H1 (cell line): ENCODE measurements around the gene TSNAXIP1. TPM values are rescaled to one million over a fixed set of nuclear protein-coding genes. Genes with fewer than 3 reads are reported as not detected.

ENCODE experiments used
- CTCF ChIA-PET: fragments of 300-600 bp; sonication (Branson Sonifier 250); formaldehyde crosslinking; loops from one replicate; lab custom pipeline; 2021; ENCODE audit not compliant: partially characterized antibody; lab: Charles Lee
- POLR2A ChIA-PET: fragments of 300-600 bp; sonication (Branson Sonifier 250); formaldehyde crosslinking; loops from one replicate; lab custom pipeline; 2021; ENCODE audit warnings: inconsistent platforms; ENCODE audit not compliant: partially characterized antibody; lab: Charles Lee
- DNase-seq, 2 experiments: peaks; one replicate each; pipeline versions ENCODE4 v3.0.0 to v3.0.0-alpha.2; 2010 to 2022; ENCODE audit warnings: low spot score in 2 of 2, low read depth in 1 of 2, mixed read lengths in 1 of 2
- FAIRE-seq: peaks from 2 replicates; lab custom pipeline; 2011; peaks lifted over from hg19 to GRCh38; lab: Jason Lieb, UNC
- H2AFZ ChIP-seq: 2 replicates; pipeline ENCODE4 v1.8.1; 2012; ENCODE audit warnings: low read length, inconsistent platforms
- H2AK5ac ChIP-seq: 2 replicates; pipeline ENCODE4 v1.6.1; 2013; ENCODE audit warnings: low read depth, low read length
- H2BK120ac ChIP-seq: replicated peaks from 2 replicates; pipeline ENCODE3; 2013; ENCODE audit warnings: low read depth, low read length, inconsistent platforms
- H2BK12ac ChIP-seq: 2 replicates; pipeline ENCODE4 v1.6.1; 2013; ENCODE audit warnings: low read depth, low read length
- H2BK15ac ChIP-seq: 2 replicates; pipeline ENCODE4 v1.6.1; 2013; ENCODE audit warnings: low read length
- H2BK20ac ChIP-seq: 2 replicates; pipeline ENCODE4 v1.6.1; 2013; ENCODE audit warnings: low read length
- H2BK5ac ChIP-seq: 2 replicates; pipeline ENCODE4 v1.6.1; 2013; ENCODE audit warnings: low read depth, low read length
- H3K14ac ChIP-seq: 2 replicates; pipeline ENCODE4 v1.6.1; 2013; ENCODE audit warnings: inconsistent platforms; ENCODE audit not compliant: insufficient read length
- H3K18ac ChIP-seq: 2 replicates; pipeline ENCODE4 v1.6.1; 2013; ENCODE audit warnings: low read length; ENCODE audit errors: extremely low read depth
- H3K23ac ChIP-seq: 2 replicates; pipeline ENCODE4 v1.6.1; 2013; ENCODE audit warnings: inconsistent platforms; ENCODE audit not compliant: insufficient read length
- H3K23me2 ChIP-seq: 2 replicates; pipeline ENCODE4 v1.6.1; 2013; ENCODE audit warnings: low read depth, low read length
- H3K27ac ChIP-seq: 2 replicates; pipeline ENCODE4 v1.6.1; 2011; ENCODE audit warnings: low read depth, low read length, inconsistent platforms
- H3K27me3 ChIP-seq, 4 experiments: replicated peaks in 1 of 4; 1 replicate in 1 of 4; 2 replicates in 3 of 4; pipeline versions ENCODE4 v1.6.1 to v1.8.1; 2011 to 2013; ENCODE audit warnings: low read length in 3 of 4, mild to moderate bottlenecking in 3 of 4, inconsistent platforms in 2 of 4, mixed read lengths in 2 of 4, moderate library complexity in 1 of 4; ENCODE audit not compliant: control insufficient read depth in 3 of 4, insufficient read depth in 3 of 4; ENCODE audit errors: extremely low read depth in 1 of 4
- H3K36me3 ChIP-seq, 4 experiments: 2 replicates each; pipeline versions ENCODE4 v1.6.1 to v1.8.1; 2011 to 2013; ENCODE audit warnings: mild to moderate bottlenecking in 4 of 4, low read length in 3 of 4, moderate library complexity in 2 of 4, control low read depth in 1 of 4, inconsistent platforms in 1 of 4; ENCODE audit not compliant: insufficient read depth in 4 of 4, control insufficient read depth in 2 of 4
- H3K4ac ChIP-seq: replicated peaks from 2 replicates; pipeline ENCODE3; 2013; ENCODE audit warnings: low read length, low read depth, mixed read lengths, inconsistent platforms; ENCODE audit not compliant: insufficient read length
- H3K4me1 ChIP-seq, 4 experiments: replicated peaks in 1 of 4; 1 replicate in 1 of 4; 2 replicates in 3 of 4; pipeline versions ENCODE4 v1.6.1 to v1.8.1; 2011 to 2013; ENCODE audit warnings: low read length in 3 of 4, inconsistent platforms in 2 of 4, mixed read lengths in 1 of 4; ENCODE audit not compliant: insufficient read depth in 4 of 4, control insufficient read depth in 3 of 4
- H3K4me2 ChIP-seq, 2 experiments: 2 replicates each; pipeline versions ENCODE4 v1.6.1 to v1.8.1; 2011 to 2013; ENCODE audit warnings: low read depth in 2 of 2, low read length in 2 of 2, control low read depth in 1 of 2, inconsistent platforms in 1 of 2, mild to moderate bottlenecking in 1 of 2; ENCODE audit not compliant: insufficient read depth in 1 of 2
- H3K4me3 ChIP-seq, 4 experiments: fragments of 200-600, 300-600 bp in 1 of 4; sonication (generic), shearing (Covaris generic), sonication (Bioruptor Twin) in 1 of 4; 2 replicates each; pipeline versions ENCODE4 v1.5.1 to v1.8.1; 2011 to 2016; ENCODE audit warnings: low read length in 4 of 4, low read depth in 3 of 4, control low read depth in 2 of 4, inconsistent platforms in 2 of 4, mild to moderate bottlenecking in 2 of 4, mixed read lengths in 1 of 4, moderate library complexity in 1 of 4; ENCODE audit not compliant: insufficient read depth in 2 of 4; ENCODE audit errors: extremely low read depth in 1 of 4
- H3K56ac ChIP-seq: replicated peaks from 2 replicates; pipeline ENCODE3; 2013; ENCODE audit warnings: low read depth, mild to moderate bottlenecking, mixed read lengths, low read length, inconsistent platforms; ENCODE audit not compliant: insufficient read length
- H3K79me1 ChIP-seq: 2 replicates; pipeline ENCODE4 v1.6.1; 2013; ENCODE audit warnings: low read depth, low read length, control low read depth
- H3K79me2 ChIP-seq, 2 experiments: 2 replicates each; pipeline versions ENCODE4 v1.6.1 to v1.8.1; 2012 to 2013; ENCODE audit warnings: low read length in 2 of 2, mild to moderate bottlenecking in 2 of 2, inconsistent platforms in 1 of 2; ENCODE audit not compliant: insufficient read depth in 2 of 2, control insufficient read depth in 1 of 2
- H3K9ac ChIP-seq, 4 experiments: replicated peaks in 1 of 4; 1 replicate in 1 of 4; 2 replicates in 3 of 4; pipeline versions ENCODE4 v1.6.1 to v1.8.1; 2011 to 2013; ENCODE audit warnings: low read depth in 3 of 4, low read length in 3 of 4, control low read depth in 2 of 4, mild to moderate bottlenecking in 2 of 4, moderate library complexity in 2 of 4, inconsistent platforms in 1 of 4; ENCODE audit errors: extremely low read depth in 1 of 4
- H3K9me3 ChIP-seq, 2 experiments: 2 replicates each; pipeline versions ENCODE4 v1.6.1 to v1.8.1; 2012 to 2013; ENCODE audit warnings: mild to moderate bottlenecking in 2 of 2, moderate library complexity in 2 of 2, control low read depth in 1 of 2, inconsistent platforms in 1 of 2, low read depth in 1 of 2, low read length in 1 of 2, mixed read lengths in 1 of 2; ENCODE audit not compliant: insufficient read depth in 2 of 2
- H4K20me1 ChIP-seq, 2 experiments: replicated peaks in 1 of 2; 2 replicates each; pipeline versions ENCODE3 to v1.8.1; 2011 to 2013; ENCODE audit warnings: inconsistent platforms in 2 of 2, low read length in 2 of 2, mild to moderate bottlenecking in 1 of 2; ENCODE audit not compliant: insufficient read depth in 2 of 2, control insufficient read depth in 1 of 2
- H4K5ac ChIP-seq: 2 replicates; pipeline ENCODE4 v1.6.1; 2013; ENCODE audit warnings: low read length, low read depth, mixed read lengths, inconsistent platforms; ENCODE audit not compliant: insufficient read length
- H4K8ac ChIP-seq: 2 replicates; pipeline ENCODE4 v1.8.0; 2013; ENCODE audit warnings: mild to moderate bottlenecking, moderate library complexity, low read length, inconsistent platforms; ENCODE audit not compliant: insufficient read depth; ENCODE audit errors: extremely low read depth
- H4K91ac ChIP-seq: replicated peaks from 2 replicates; pipeline ENCODE3; 2013; ENCODE audit warnings: low read length, mixed read lengths, inconsistent platforms; ENCODE audit not compliant: insufficient read length
- BCL11A ChIP-seq, 2 experiments: IDR thresholded peaks; one replicate each; pipeline ENCODE4 v1.6.1; 2011; ENCODE audit warnings: low read depth in 2 of 2, low read length in 2 of 2, mild to moderate bottlenecking in 2 of 2
- CBX5 ChIP-seq: fragments of 300-800, 300-1000 bp; sonication (generic); IDR thresholded peaks from 2 replicates; pipeline ENCODE4 v1.7.1; 2016; ENCODE audit warnings: antibody characterized with exemption, low read length, low read depth
- CEBPB ChIP-seq: IDR thresholded peaks from 2 replicates; pipeline ENCODE4 v1.6.1; 2012; ENCODE audit warnings: low read depth, low read length
- CTCF ChIP-seq, 3 experiments: IDR thresholded peaks; 1 replicate in 2 of 3; 2 replicates in 1 of 3; pipeline versions ENCODE4 v1.5.1 to v1.6.1; 2011; ENCODE audit warnings: low read length in 3 of 3, mild to moderate bottlenecking in 3 of 3, inconsistent platforms in 2 of 3, low read depth in 1 of 3, moderate library complexity in 1 of 3; ENCODE audit not compliant: insufficient read depth in 1 of 3; ENCODE audit errors: control extremely low read depth in 1 of 3
- KDM4A ChIP-seq: IDR thresholded peaks from one replicate; pipeline ENCODE4 v1.7.1; 2012; ENCODE audit warnings: low read depth, mild to moderate bottlenecking, moderate library complexity, low read length, inconsistent platforms; ENCODE audit not compliant: severe bottlenecking
- NRF1 ChIP-seq: IDR thresholded peaks from 2 replicates; pipeline ENCODE4 v1.6.1; 2011; ENCODE audit warnings: mild to moderate bottlenecking, low read depth, low read length, improper control_type of control experiment
- RNF2 ChIP-seq: fragments of 200-900, 300-1000 bp; sonication (generic); IDR thresholded peaks from 2 replicates; pipeline ENCODE4 v1.7.1; 2016; ENCODE audit warnings: borderline replicate concordance, low read depth, mild to moderate bottlenecking, antibody characterized with exemption, low read length; ENCODE audit not compliant: poor library complexity, severe bottlenecking; ENCODE audit errors: missing control alignments
- SIRT6 ChIP-seq: IDR thresholded peaks from one replicate; pipeline ENCODE4 v1.7.1; 2012; ENCODE audit warnings: low read length, inconsistent platforms
- TAF7 ChIP-seq: optimal IDR thresholded peaks from 2 replicates; pipeline ENCODE3; 2011; ENCODE audit warnings: low read depth, mild to moderate bottlenecking, inconsistent platforms, low read length, moderate library complexity, borderline replicate concordance
- WGBS, 2 experiments: shearing (Covaris generic) in 1 of 2; methylation state at CpG; one replicate each; pipeline versions ENCODE4 v1.1.6 to v1.1.7; 2013 to 2015; ENCODE audit warnings: low lambda C conversion rate in 2 of 2, mixed read lengths in 2 of 2, inconsistent platforms in 1 of 2, low coverage in 1 of 2, missing lambda C conversion rate in 1 of 2; ENCODE audit not compliant: insufficient replicate concordance in 2 of 2, insufficient coverage in 1 of 2, insufficient read length in 1 of 2; ENCODE audit errors: extremely low coverage in 1 of 2, missing lambda C conversion rate in 1 of 2; 5-methylcytosine and 5-hydroxymethylcytosine counted together
- polyA plus RNA-seq, 7 experiments: library from polyadenylated mRNA; depleted of rRNA in 3 of 7; stranded (reverse) in 5 of 7; unstranded in 2 of 7; fragments of >200 nt in 5 of 7; fragments of 200-250 nt in 2 of 7; gene quantifications; 1 replicate in 5 of 7; 2 replicates in 1 of 7; 4 replicates in 1 of 7; pipeline versions ENCODE4 v1.2.1 to v1.2.3, GENCODE V29; 2011 to 2013; ENCODE audit warnings: missing spikeins in 2 of 7, mixed read lengths in 2 of 7
- total RNA-seq: library from RNA; stranded (reverse); fragmentation: NEBNext Ultra II Directional; extraction: Animal tissue kit (Norgen Biotek cat#: 25700); gene quantifications from 2 replicates; pipeline ENCODE4 v1.2.1, GENCODE V29; 2021

TSNAXIP1 gene
- total and polyA plus RNA-seq, 2 of the 8 experiments (the other 6 are each of a cell fraction or from before 2014, with no cell fraction given), result 0.37 to 0.94 TPM

- Histone ChIP-seq H2AFZ (no peak overlapping the region), H3K18ac (no peak overlapping the region), H3K23ac (no peak overlapping the region), H2AK5ac (no peak overlapping the region), H3K36me3 (peaks cover 0 to 19% (median 6%) of the 10 kb centered on the region in 4 experiments; a peak in 5 of 8 replicates), H2BK120ac (no peak overlapping the region), H3K23me2 (no peaks in the 10 kb centered on the region), H2BK5ac (no peak overlapping the region), H4K20me1 (peaks cover 32 to 54% of the 10 kb centered on the region in 2 experiments), H2BK12ac (peak overlapping the region; percentile 23; the same call in 1 of the 2 replicates), H3K4me1 (peaks cover 8 to 19% (median 12%) of the 10 kb centered on the region in 4 experiments), H3K9ac (no peak overlapping the region), H3K27me3 (no peaks in the 10 kb centered on the region), H3K27ac (no peak overlapping the region), H3K4ac (no peak overlapping the region), H3K14ac (no peak overlapping the region), H4K8ac (no peak overlapping the region), H3K4me3 (no peak overlapping the region), H2BK15ac (no peak overlapping the region), H3K79me2 (peaks cover 23 to 80% of the 10 kb centered on the region in 2 experiments), H4K91ac (no peak overlapping the region), H3K79me1 (peaks cover 49% of the 10 kb centered on the region), H3K4me2 (no peak overlapping the region), H2BK20ac (no peak overlapping the region), H3K56ac (no peak overlapping the region), H3K9me3 (no peaks in the 10 kb centered on the region), H4K5ac (no peak overlapping the region)
- no peak for DNase-seq
- ChIA-PET CTCF (interaction anchor here (0.9 to 12.2 kb wide), 7 partner anchors 13 to 339 kb away, joined by 3 to 123 read pairs (median 7); partner anchors contain the start of genes CENPT and NUTF2), POLR2A (interaction anchor here (0.7 to 7.0 kb wide), 6 partner anchors 9 to 22 kb away, joined by 3 to 100 read pairs (median 6); partner anchors contain the start of genes CENPT, EDC4 and NUTF2)
- FAIRE-seq, result no peak
- WGBS, 2 experiments, result 90% methylated on average over 8 of the region's 8 CpGs; no CpG with 5 or more reads in 1 of the 2 experiments
- TF ChIP-seq CTCF (IDR thresholded peaks at IDR 0.05; ENCODE audit: control extremely low read depth in 1 of 3, insufficient read depth in 1 of 3, low read depth in 1 of 3, low read length in 3 of 3), result no peak
- TF ChIP-seq SIRT6, result no peak
- TF ChIP-seq RNF2, result no peak
- no peak for TF ChIP-seq CBX5
- no peak for TF ChIP-seq NRF1
- no peak for TF ChIP-seq TAF7
- no peak for TF ChIP-seq BCL11A (IDR thresholded peaks at IDR 0.05; ENCODE audit: low read depth in 2 of 2, low read length in 2 of 2)
- TF ChIP-seq KDM4A, result no peak
- TF ChIP-seq CEBPB, result no peak
Measured at GRCh38 chr16:67860589-67861398, 54.1 kb downstream of the TSNAXIP1 start.
